Suprapubic skin (tissue), 4 donors: ENCODE results near the gene OR2T8.

Source experiments
- EP300 ChIP-seq: sonication (generic); formaldehyde crosslinking; IDR thresholded peaks from one replicate; pipeline ENCODE4 v1.6.1; 2017; ENCODE audit warnings: antibody characterized with exemption
- POLR2A ChIP-seq, 2 donors: fragments of 450-650 bp; IDR thresholded peaks; one replicate each; pipeline ENCODE4 v1.6.1; 2017; ENCODE audit warnings: antibody characterized with exemption in 2 of 2, mild to moderate bottlenecking in 2 of 2, moderate library complexity in 2 of 2
- POLR2AphosphoS5 ChIP-seq, 3 donors: sonication (generic); formaldehyde crosslinking; IDR thresholded peaks; one replicate each; pipeline ENCODE4 v1.6.1; 2017; ENCODE audit warnings: antibody characterized with exemption in 3 of 3
- TF ChIP-seq, protein P1 (sequence below), 2 donors: fragments of 200-600 bp in 1 of 2; fragments of 450-650 bp in 1 of 2; sonication (generic) in 1 of 2; IDR thresholded peaks; one replicate each; pipeline ENCODE4 v1.5.1; 2016 to 2019; ENCODE audit warnings: antibody characterized with exemption in 2 of 2, mild to moderate bottlenecking in 1 of 2, moderate library complexity in 1 of 2

DNA sequence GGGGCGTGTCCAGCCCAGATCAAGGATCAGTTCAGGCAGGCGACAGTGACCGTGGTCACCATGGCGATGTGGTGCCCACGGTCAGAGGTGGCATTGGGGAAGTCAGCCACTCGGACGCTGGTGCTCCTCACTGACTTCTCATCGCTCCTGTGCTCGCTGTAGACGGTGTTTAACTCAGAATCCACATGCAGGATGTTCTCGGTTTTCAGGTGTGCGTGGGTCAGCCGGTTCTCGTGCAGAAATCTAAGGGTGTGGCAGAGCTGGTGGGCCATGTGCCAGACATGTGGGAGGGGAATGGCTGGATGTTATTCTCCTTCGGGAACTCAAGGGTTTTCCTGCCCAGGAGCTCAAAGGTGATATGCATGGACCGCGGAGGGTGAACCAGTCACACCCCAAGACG lies 16.4 kb downstream of the OR2T8 start:
- TF ChIP-seq, protein P1, sequence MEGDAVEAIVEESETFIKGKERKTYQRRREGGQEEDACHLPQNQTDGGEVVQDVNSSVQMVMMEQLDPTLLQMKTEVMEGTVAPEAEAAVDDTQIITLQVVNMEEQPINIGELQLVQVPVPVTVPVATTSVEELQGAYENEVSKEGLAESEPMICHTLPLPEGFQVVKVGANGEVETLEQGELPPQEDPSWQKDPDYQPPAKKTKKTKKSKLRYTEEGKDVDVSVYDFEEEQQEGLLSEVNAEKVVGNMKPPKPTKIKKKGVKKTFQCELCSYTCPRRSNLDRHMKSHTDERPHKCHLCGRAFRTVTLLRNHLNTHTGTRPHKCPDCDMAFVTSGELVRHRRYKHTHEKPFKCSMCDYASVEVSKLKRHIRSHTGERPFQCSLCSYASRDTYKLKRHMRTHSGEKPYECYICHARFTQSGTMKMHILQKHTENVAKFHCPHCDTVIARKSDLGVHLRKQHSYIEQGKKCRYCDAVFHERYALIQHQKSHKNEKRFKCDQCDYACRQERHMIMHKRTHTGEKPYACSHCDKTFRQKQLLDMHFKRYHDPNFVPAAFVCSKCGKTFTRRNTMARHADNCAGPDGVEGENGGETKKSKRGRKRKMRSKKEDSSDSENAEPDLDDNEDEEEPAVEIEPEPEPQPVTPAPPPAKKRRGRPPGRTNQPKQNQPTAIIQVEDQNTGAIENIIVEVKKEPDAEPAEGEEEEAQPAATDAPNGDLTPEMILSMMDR (IDR thresholded peaks at IDR 0.05), result no peak
- no peak for TF ChIP-seq POLR2A (IDR thresholded peaks at IDR 0.05)
- TF ChIP-seq POLR2AphosphoS5 (IDR thresholded peaks at IDR 0.05), result no peak
- no peak for TF ChIP-seq EP300
